ENCODE data around the gene IQSEC1.

IQSEC1 gene

DNA sequence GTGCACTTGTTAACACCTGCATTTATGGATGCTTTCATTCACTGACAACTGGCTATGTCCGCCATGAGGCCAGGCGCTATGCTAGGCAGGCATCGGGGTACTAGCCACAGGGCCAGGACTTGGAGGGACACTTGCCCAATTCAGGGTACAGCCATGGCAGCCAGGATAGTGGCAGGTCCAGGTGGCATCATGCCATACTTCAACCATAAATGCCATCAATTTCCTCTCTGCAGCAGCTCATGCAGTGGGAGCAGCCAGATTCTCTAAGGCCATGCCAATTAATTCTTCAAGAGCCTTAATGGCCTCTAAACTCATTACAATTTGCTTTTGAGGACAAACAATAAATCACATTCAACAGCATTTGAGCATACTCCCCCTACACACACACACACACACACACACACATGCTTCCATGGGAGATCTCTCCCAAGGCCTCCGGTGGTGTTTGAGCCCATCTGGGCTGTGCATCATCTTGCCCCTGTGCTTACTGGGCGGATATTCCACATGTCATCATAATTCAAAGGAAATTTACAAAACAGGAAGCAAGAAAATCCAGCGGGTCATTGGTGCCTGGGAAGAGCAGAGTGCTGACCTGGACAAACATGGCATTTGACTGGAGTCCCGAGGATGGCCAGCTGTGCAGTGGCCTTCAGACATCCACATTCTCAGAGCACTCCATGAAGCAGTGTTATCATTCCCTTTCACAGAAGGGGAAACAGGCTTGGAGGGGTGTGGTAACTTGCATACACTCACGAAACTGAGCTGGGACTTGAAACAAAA is 109.1 kb downstream of the IQSEC1 start:
- FAIRE-seq = no peak

DNA sequence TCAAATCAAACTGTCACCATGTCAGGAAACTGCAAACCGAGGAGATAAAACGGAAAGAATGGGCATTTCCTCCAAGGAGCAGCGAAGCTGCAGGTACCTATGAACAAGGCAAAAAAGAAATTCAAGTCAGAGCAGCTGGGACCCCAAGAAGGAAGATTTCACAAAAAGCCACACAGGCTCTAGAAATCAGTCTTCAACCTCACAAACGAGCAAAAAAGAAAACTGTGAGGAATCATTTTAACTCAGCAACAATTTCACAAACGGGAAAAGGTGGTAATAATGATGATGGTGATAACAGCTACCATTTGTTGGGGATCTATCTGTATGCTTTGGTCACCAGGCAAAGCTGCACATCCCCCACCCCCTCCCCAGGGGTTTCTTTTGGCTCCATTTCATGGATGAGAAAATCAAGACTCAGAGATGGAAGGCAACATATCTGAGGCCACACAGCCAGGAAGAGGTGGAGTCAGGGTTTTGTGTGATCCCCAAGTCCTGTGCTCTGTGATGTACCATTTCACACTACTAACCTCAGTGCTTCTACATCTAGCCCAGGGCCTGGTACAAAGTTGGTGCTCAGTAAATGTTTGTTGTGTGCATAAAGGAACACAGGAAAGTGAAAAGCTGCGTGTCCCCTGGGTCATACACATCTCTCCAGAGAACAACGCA is 109.9 kb downstream of the IQSEC1 start:
- no peak for FAIRE-seq

DNA sequence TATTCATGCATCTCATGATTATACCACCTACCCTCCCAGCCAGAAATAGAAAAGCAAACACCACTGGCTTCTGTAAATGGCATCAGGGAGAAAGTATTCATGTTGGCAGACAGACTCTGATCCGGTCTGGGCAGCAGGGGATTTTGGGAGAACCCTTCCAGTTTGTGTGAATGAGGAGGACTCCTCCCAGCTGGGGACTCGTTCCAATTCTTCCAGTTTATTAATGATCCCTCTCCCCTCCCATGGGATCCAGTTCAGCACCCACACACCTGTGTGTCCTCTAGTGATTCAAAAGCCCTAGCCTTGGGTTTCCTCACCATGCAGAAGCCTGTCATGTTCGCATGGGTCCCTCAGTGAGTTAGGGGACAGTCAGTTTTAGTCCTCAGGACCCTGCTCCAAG is 110.9 kb downstream of the IQSEC1 start:
- no peak for FAIRE-seq

DNA sequence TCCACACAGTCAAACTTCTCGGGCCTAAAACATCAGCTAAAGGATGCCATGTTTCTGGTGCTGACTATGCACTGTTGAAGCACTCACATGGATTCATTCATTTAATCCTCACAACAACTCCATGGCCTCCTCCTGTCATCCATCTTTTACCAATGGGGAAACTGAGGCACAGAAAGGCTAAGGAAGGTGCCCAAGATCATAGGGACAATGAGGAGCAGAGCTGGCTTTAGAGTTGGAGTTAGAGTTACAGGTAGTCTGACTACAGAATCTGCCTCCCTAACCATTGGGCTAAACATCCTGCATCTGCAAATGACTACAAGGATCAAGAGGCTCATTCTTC is 111.6 kb downstream of the IQSEC1 start:
- FAIRE-seq = no peak

DNA sequence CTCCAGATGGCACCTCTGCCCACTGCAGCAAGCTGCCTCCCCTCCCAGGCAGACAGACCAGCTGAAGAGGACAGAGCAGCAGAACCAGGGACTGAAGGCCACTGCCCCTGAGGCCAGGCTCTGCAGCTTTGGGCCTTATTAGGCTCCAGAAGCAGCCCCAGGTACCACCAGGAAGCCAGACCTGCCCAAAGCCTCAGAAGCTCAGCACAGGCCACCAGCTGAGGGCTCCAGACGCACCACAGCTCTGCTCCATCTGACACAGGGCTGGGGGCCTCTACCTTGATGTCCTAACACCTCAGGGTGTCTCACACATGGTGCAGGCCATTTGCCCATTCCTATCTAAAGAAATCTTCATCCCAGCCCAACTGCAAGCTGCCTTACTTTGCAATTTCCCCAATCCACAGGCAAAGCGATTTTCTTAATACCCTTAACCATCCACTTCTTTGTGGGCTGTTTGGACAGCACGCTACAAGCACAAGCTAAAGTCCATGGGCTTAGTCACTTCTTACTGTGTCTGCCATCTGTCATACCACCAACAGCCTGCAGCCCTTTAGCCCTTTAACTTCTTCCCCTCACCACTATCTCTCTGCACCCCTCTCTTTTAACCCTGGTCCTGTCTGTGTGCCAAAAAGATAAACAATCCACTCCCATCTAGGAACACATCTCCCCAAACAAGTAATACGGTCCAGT is 112.1 kb downstream of the IQSEC1 start:
- no peak for FAIRE-seq

DNA sequence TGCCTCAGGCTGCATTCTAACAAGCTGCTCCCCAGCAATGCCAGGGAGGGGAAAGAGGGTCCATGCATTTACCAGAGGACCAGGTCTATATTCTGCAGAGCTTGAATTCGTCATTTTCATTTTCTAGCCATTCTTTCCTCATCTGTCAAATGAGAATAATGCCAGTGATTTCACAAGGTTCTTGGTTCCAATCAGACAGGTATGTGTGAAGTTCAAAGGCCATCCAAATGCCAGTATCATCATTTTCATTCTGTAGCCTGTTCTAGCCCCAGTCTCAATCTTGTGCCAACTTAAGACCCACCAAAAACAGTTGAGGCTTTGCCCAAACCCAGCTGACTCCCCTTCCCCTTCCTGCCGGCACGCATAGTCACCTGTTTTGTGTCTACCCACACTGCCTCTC is 112.7 kb downstream of the IQSEC1 start:
- no peak for FAIRE-seq

DNA sequence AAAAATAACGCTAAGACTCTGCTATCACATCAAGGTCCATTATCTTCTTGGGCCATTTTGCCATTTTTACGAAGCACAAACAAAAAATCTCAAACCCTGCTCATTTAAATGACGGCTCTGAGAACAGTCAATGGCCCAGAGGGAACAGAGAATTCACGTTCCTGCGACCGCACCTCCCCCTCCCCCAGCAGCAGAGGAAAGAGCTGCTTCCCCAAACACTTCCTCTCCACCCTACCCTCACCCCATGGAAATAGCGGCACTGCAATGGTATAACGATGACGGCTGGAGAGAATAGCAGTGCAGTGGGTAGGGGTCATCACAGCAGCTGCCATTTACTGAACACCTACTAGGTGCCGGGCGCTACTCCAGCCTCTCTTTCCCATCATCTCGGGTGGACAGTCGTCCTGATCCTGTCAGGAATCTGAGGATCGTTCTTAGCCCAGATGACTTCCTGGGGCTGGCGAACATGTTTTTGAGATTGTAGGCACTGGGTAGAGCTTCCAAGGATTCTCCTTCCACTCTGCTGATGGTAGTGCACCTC is 113.3 kb downstream of the IQSEC1 start:
- no peak for FAIRE-seq

DNA sequence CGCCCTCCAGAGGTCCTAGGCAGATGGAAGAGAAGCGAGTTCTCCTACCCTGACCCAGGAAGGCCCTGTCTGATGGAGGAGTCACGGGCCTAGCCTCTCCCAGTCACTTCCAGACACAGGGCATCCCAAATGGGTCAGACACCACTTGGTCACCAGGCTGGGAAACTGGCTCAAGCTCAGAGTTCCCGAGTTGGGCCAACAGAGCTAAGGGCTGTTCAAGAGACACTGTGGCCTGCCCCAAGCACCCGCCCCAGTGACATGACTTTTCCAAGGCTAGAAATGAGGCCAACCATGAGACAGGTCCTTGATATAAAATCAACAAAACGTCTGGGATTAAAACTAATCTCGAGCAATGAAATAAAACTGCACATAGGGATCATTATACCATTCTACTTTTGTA is 113.8 kb downstream of the IQSEC1 start:
- FAIRE-seq = no peak

DNA sequence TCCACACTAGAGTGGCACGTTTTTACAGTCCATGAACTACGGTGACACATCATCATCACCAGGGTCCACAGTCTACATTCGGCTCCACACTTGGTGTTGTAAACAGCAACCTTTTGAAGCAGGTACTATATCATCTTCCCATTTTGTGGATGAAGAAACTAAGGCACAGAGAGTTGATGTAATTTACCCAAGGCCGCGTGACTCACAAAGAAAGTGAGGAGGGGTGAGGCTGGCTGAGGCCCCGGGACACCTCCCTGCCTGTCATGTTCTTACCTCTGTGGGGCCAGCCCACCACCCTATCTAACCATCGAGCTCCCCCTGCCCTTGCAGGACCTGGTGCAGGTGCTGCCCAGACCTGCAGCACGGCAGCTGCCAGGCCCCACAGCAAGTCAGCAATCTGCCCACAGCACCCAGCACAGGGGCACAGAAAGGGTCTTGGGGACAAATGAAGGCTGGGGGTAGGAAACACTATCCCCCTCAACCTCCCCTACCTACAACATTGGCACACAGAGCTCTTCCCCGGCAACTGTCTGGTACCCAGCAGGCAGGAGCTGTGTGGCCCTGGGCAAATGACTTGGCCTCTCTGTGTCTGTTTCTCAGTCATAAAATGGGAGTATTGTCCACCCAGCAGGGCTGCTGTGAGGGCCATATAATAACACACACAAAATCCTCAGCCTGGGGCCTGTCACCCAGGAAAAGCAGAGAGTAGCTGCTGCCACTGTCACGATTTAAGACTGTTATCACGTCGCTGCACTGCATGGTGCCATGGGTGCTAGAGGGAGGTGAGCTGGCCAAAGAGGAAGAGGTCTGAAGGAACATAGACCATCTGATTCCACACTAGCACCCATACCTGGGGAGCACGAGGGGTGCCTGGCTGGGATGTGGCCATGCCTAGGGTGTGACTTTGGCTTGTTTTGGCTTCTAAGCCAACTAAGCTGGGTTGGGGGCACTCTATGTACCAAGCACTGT is 115.1 kb downstream of the IQSEC1 start:
- FAIRE-seq = no peak

DNA sequence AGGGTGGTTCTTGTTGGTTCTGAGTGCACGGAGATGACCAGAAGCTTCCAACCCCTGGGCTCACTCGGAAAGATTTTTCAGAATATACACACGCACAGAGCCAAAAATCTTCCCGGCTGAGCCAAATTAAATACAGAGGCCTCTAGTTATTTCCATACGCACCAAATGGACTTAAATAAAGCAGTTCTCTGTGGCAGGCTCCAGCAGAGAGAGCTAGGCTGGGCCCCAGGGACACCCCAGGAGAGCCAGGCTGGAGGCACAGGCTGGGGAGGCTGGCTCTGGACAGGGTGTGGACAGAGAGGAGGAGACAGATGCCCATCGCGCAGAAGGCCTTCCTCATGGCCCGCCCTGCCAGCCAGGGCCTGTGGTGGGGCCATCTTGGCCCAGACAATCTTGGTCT is 115.9 kb downstream of the IQSEC1 start:
- no peak for FAIRE-seq

DNA sequence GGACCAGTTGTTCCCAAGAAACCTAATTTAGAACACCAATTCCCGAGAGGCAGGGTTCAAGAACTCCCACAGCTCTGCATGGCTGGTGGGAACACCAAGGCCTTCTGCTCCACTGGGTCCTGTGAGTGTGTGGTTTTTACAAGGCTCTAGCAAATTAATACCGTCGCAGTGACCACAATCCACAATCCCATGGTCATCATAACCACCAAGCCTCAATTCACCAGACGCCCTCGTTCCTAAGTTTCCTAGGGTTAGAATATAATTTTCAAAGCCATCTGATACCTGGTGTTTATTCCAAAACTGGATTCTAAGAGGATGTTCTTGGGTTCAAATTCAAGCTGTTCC is 116.9 kb downstream of the IQSEC1 start:
- no peak for FAIRE-seq

DNA sequence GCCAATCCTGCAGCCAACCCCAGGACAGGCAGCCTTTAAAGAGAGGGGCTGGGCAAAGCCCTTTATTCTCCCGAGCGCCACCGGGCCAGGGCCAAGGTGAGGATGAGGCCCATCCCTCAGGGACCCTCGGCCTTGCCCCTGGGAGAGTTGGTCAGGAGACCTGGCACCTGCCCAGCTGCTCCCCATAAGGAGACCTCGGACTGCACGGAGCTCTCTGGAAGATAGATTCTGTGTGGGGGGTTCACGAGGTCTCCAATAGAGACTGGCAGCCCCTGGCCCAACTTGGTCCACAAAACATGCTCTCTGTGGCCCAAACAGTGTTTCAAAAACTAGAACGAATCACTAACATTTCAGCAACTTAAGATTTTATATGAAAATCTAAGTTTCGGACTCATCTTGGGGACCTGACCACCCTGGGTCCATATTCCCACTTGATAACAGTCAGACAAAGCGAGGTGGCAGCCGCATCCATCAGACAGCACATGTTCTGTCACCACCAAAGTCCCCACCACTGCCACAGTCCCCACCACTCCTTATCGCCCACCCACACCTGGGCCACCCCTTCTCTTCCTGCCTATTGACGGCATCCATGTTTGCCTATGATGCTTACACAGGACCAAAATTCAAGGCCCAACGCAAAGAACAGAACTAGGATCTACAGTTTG is 117.4 kb downstream of the IQSEC1 start:
- no peak for FAIRE-seq

DNA sequence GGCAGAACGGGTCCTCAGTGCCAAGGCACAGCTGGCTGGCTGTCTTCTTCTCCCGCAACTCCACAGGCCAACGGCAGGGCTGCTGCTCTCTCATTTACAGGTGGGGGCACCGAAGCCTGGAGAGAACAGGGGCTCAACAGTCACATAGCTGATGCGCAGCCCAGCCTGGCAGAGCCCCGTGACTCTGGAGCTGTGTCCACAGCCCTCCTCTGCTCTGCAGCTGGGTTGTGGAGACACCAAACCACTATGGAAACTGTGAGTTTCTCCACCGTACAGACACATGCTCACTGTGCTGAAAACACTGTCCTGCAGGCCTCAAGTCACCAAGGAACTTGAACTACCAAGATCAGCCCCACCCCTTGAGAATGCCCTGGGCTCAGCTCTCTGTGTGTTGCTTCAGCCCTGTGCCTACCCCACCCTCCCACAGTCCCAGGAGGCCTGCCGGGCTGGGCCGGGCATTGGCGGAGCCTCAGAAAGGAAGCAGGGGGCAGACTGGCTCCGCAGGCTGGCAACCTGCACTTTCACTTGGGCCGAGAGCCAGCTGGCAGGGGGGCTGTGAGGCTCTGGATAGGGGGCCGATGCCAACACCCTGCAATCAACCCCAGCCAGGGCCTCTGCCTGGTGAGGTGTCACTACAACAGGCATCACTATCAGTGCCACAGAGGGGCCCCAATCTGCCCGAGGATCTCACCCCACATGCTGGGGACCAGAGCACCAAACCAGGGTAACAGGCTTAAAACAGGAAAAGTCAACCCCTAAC is 118.2 kb downstream of the IQSEC1 start:
- no peak for FAIRE-seq

DNA sequence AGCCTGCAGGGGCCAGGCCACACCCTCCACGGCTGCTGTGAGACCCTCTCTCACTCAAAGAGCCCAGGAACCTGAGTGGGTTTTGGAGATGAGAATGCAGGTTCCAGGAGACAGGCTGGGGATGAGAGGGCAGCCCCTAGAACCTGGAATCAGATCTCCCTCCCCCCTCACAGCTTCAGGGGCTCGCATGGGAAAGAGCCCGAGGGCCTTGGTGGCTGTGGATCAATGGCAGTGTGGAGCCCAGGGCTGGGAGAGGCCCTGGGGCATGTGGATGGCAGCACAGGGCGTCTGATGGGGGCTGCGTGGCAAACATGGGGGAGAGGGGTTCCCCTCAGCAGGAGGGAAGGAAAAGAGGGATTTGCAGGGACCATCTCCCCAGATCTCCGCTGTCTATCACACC is 119.0 kb downstream of the IQSEC1 start:
- FAIRE-seq = no peak

DNA sequence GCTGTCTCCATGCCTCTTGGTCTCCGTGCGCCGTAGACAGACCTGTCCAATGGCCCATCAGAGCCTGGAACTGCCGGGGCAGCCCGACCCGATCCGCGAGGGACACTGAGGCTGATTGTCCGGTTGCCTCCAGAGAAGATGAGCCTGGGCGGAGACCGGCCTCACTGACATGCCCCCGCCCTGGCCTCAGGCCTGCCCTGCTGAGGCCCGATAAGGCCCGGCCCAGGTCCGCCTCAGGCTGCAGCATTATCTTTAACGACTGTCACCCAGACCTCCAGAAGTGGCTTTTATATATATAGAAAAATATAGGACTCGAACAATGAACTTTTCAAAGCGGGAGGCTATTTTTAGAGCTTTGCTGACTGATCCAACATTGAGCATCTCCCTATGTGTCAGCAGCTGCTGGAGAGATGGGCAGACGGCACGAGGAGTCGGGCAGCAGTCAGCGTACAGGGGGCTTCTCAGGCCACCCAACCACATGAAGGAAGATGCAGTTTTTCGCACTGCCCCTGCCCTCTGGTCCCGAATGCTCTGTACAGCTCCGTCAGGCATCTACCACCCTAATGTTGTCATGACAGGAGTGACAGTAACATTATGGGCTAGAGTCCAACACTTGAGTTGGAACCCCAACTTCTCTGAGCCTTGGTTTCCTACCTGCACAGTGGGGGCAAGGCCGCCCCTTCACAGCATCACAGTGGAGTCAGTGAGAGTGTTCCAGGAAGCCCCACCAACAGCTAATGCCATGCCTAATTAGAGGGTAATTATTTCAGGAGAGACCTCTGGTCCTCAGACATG is 119.8 kb downstream of the IQSEC1 start:
- no peak for FAIRE-seq

DNA sequence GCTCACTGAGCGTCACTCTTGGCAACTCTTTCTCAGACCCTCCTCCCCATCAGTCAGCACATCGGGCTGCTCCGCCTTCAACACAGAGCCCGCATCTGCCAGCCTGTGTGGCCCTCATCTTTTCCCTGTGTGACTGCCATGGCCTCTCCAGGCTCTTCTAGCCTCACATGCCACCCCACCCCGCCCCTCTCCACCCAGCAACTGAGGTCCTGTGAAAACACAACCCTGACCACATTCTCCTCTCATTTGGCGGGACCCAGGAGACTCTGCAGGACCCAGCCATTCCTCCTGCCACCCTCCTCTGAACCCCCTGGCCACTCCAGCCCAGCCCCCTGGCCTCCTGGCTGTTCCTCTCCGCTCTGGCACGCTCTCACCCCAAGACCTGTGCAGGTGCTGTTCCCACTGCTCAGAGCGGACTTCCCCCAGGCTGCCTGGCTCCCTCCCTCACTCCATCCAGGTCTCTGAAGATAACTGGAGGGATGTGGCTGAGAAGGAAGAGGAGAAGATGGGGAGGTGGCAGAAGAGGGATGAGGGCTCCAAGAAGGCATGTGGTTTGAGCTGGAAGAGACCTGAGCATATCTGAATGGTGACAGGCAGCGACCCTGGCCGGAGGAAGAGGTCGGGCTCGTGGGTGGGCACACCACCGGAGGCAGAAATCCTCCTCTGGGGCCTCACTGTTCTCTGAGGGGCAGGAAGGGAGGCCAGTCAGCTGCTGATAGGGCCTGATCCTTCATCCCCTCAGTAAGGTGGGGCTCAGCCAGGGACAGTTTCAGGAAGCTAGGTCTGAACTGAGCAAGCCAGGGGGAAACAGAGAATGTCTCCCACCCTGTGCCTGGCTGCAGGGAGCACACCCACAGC is 120.7 kb downstream of the IQSEC1 start:
- no peak for FAIRE-seq

DNA sequence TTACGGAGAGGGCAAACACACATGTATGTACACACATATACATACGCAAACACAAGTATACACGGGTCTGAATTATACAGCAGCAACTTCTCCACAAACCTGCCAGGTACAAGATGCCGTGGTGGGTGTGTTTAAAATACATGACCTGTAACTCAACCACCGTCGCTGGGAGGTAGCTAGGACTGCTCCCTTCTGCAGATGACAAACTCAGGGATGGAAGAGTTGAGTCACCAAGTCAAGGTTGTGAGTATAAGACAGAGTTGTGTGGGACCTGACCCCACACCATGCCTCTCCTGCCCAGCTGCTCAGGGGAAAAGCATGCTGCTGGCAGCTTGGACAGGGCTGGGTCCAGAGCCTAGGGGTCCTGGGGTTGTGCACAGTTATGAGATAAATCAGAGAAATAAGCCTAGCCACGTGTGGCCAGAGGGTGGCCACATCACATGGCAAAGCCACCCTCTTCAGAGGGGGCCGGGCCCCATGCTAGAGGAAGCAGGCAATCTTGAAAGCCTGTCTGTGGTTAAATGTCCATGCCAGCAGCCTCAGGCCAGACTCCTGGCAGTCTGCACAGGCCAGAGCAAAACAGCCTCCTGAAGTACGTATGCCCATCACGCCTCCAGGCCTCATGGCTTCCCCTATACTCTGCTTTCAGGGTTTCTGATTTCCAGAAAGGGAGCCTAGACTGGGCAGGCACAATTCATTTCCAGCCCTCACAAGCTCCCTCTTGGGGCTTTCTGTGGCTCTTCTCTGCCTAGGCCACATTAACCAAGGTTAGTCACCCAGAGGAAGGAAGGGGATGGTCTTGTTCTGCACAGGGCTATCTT is 124.1 kb downstream of the IQSEC1 start:
- no peak for FAIRE-seq

DNA sequence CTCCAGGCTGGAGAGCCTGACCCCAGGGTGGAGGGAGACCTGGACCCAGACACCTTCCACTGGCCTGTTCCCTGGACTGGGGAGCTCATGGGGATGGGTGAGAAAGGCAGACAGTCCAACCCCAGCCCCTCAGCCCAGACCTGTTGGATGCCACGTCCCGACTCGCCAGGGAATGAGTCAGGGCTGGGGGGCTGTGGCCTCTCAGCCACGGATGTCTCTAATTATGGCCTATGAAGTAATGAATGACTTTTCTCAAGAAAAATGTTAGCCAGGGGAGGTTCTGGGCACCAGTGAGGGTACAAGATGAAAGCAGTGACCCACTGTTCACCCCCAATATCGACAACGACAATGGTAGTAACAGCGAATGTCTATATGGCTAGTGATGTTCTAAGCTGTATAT is 124.9 kb downstream of the IQSEC1 start:
- FAIRE-seq = no peak

Data from A204.1 (cell line).